ENCODE measurements around the gene ARAP3.

ARAP3 gene

DNA sequence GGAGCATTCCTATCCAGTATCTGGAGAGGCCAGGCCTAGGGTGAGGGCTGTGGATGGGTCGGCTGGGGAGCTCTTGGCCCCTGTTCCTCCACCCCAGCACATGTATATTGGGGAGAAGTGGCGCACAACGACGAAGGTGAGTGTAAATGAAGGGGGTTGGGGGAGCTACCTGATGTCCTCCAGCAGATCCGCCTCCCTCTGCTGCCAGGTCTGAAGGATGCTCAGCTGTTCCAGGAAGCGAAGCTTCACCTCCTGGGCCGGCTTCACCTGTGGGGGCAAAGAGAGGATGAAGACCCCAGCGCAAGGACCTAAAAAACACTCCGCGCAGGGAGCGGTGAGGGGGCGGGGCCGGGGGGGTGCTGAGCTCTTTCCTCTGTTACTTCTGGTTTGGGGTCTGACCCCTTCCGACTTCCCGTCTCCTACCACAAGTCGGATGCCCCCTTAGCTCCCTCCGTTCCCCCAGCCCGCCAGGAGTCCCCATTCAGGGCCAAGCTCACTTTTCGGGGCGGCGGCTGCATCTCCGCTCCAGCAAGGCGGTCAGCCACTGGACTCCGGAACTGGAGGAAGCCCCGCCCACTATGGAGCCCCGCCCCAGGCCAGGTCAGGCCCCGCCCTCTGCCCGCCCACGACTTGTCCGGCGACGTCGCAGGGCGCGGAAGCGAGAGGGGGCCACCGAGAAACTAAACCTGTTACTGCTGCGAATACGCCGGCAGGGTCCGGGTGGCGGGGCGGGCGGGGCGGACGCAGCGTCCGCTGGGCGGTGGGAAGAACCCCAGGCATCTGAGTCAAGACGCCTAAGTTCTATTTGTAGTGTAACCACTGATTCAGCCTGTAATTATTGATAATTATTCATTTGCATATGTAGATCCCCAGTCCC, 30.9 kb downstream of the ARAP3 start, which contains the start of gene FCHSD1:
Gene FCHSD1, minus strand, starts transcription at position 568 of the 877 bp plus-strand sequence. Its CDS starts 50 bp downstream, at position 518.
- Mint-ChIP-seq H3K9me3 (no peaks in the 10 kb centered on the region), H3K4me1 (ENCODE audit: low read depth) (peaks cover 19% of the 10 kb centered on the region), H3K27ac (peak within 1 kb of the TSS; percentile 95), H3K36me3 (ENCODE audit: low read depth) (peaks cover 13% of the 10 kb centered on the region), H3K4me3 (peak within 1 kb of the TSS; percentile 98), H3K27me3 (ENCODE audit: low read depth) (no peaks in the 10 kb centered on the region)
- DNase-seq (ENCODE audit: low spot score) = peak; percentile 80

DNA sequence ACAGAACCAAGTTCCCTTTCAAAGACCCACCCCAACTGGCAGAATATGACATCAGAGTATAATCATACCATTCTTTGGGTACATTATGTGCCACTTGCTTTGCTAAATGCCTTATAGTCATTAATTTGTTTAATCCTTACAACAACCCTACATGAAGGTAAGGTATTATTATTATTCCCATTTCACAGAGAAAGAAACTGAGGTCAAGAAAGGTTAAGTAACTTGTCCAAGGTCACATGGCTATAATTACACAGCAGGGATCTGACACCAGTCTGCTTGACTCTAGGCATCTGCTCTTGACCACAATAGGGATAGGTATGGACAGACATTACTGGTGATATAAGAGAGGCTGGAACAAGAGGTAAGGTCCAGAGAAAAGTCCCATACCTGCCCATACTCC, 32.1 kb downstream of the ARAP3 start:
- DNase-seq (ENCODE audit: low spot score) = no peak
- Mint-ChIP-seq H3K9me3 (no peaks in the 10 kb centered on the region), H3K36me3 (ENCODE audit: low read depth) (peaks cover 17% of the 10 kb centered on the region), H3K4me1 (ENCODE audit: low read depth) (peaks cover 20% of the 10 kb centered on the region), H3K4me3 (peak overlapping the region; percentile 98), H3K27ac (peak overlapping the region; percentile 50), H3K27me3 (ENCODE audit: low read depth) (no peaks in the 10 kb centered on the region)

- peak overlapping the region; percentile 34 for H3K27ac Mint-ChIP-seq
- H3K27me3 Mint-ChIP-seq (ENCODE audit: low read depth) = no peaks in the 10 kb centered on the region
- H3K4me3 Mint-ChIP-seq = no peak overlapping the region
- no peak for DNase-seq (ENCODE audit: low spot score)
- H3K4me1 Mint-ChIP-seq (ENCODE audit: low read depth) = peaks cover 20% of the 10 kb centered on the region
- no peaks in the 10 kb centered on the region for H3K9me3 Mint-ChIP-seq
- peaks cover 21% of the 10 kb centered on the region for H3K36me3 Mint-ChIP-seq (ENCODE audit: low read depth)
Observed at GRCh38 chr5:141649056-141649688, 32.9 kb downstream of the ARAP3 start.

DNA sequence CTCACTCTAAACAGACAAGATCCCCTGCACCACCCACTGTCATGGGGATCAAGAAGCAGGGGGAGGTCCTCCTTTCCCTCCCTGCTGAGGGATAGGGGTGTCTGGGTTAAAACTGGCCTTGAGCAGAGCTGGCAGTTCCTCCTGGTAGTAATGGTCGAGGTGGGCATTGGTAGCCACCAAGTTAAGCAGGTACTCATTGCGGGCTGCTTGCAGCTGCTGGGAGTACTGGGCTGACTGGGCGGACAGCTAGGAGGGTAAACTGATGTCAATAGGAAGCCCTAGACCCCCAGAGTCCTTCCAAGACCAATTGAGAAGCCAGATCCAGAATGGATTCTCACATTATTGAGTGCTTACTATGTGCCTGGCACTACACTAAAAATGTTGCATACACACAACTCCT, 34.2 kb downstream of the ARAP3 start:
- Mint-ChIP-seq H3K27ac (no peak overlapping the region), H3K9me3 (no peaks in the 10 kb centered on the region), H3K4me1 (ENCODE audit: low read depth) (peaks cover 20% of the 10 kb centered on the region), H3K27me3 (ENCODE audit: low read depth) (no peaks in the 10 kb centered on the region), H3K36me3 (ENCODE audit: low read depth) (peaks cover 25% of the 10 kb centered on the region), H3K4me3 (no peak overlapping the region)
- DNase-seq (ENCODE audit: low spot score) = no peak

- Mint-ChIP-seq H3K9me3 (no peaks in the 10 kb centered on the region), H3K4me1 (ENCODE audit: low read depth) (peaks cover 19% of the 10 kb centered on the region), H3K27ac (no peak overlapping the region), H3K27me3 (ENCODE audit: low read depth) (no peaks in the 10 kb centered on the region), H3K36me3 (ENCODE audit: low read depth) (peaks cover 25% of the 10 kb centered on the region), H3K4me3 (no peak overlapping the region)
- DNase-seq (ENCODE audit: low spot score) = no peak
Observed at GRCh38 chr5:141647242-141647641, 34.8 kb downstream of the ARAP3 start.

DNA sequence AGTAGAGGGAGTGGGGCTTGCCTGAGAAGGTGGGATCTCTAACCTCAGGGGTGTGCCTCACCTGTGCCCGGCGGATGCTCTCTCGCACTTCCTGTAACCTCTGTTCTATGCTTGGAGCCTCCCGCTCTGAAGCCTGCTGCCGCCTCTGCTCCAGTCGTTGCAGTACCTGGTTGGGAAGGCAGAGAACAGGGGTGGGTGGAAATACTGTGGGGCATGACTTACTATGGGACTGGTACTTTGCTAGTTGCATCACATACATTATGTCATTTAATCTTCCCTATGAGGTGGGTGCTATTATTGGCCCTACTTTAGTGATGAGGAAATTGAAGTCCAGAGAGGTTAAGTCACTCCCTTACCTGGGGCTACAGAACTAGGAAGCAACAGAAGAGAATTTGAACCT, 36.0 kb downstream of the ARAP3 start:
- no peak for DNase-seq (ENCODE audit: low spot score)
- no peak overlapping the region for H3K4me3 Mint-ChIP-seq
- H3K9me3 Mint-ChIP-seq = no peaks in the 10 kb centered on the region
- H3K27me3 Mint-ChIP-seq (ENCODE audit: low read depth) = no peaks in the 10 kb centered on the region
- peaks cover 22% of the 10 kb centered on the region for H3K4me1 Mint-ChIP-seq (ENCODE audit: low read depth)
- H3K36me3 Mint-ChIP-seq (ENCODE audit: low read depth) = peaks cover 35% of the 10 kb centered on the region
- H3K27ac Mint-ChIP-seq = no peak overlapping the region

- Mint-ChIP-seq H3K27me3 (ENCODE audit: low read depth) (no peaks in the 10 kb centered on the region), H3K4me1 (ENCODE audit: low read depth) (peaks cover 19% of the 10 kb centered on the region), H3K36me3 (ENCODE audit: low read depth) (peaks cover 37% of the 10 kb centered on the region), H3K4me3 (no peak overlapping the region), H3K9me3 (no peaks in the 10 kb centered on the region), H3K27ac (peak overlapping the region; percentile 29)
- peak; percentile 27 for DNase-seq (ENCODE audit: low spot score)
Observed at GRCh38 chr5:141641634-141642267, 40.3 kb downstream of the ARAP3 start.

- Mint-ChIP-seq H3K9me3 (no peaks in the 10 kb centered on the region), H3K4me3 (no peak overlapping the region), H3K36me3 (ENCODE audit: low read depth) (peaks cover 31% of the 10 kb centered on the region), H3K27ac (peak overlapping the region; percentile 45), H3K27me3 (ENCODE audit: low read depth) (no peaks in the 10 kb centered on the region), H3K4me1 (ENCODE audit: low read depth) (peaks cover 24% of the 10 kb centered on the region)
- no peak for DNase-seq (ENCODE audit: low spot score)
Observed at GRCh38 chr5:141640698-141641097, 41.3 kb downstream of the ARAP3 start.

GRCh38 chr5:141640051-141640415, 42.0 kb downstream of the ARAP3 start:
- peaks cover 32% of the 10 kb centered on the region for H3K36me3 Mint-ChIP-seq (ENCODE audit: low read depth)

DNA sequence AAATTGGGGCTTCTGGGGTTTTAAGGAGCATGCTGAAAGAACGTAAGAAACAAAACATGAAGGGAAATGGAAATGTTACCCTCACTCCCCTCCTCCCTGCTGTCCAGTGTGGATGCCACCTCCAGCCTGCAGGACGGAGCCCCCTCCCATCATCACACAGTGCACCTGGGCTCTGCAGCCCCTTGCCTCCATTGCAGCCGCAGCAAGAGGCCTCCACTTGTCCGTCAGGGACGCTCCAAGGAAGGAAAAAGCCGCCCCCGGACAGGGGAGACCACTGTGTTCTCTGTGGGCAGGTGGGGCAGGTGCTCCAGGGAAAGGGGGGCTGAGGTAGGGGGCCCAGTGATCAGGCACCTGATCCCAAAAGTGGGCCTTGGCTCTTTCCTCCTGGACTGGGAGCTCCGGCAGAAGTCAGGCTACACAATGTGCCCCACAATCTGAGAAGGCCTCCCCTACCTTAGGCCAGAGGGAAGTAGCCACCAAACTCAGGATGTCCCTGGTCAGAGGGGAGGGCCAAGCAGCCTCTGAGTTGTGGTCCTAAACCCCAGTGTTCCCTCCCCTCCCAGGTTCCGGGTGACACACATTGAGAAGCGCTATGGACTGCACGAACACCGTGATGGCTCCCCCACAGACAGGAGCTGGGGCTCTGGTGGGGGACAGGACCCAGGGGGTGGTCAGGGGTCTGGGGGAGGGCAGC, 42.5 kb downstream of the ARAP3 start:
- Mint-ChIP-seq H3K9me3 (no peaks in the 10 kb centered on the region), H3K27me3 (ENCODE audit: low read depth) (no peaks in the 10 kb centered on the region), H3K36me3 (ENCODE audit: low read depth) (peaks cover 30% of the 10 kb centered on the region), H3K4me1 (ENCODE audit: low read depth) (peaks cover 35% of the 10 kb centered on the region), H3K4me3 (no peak overlapping the region), H3K27ac (no peak overlapping the region)
- DNase-seq (ENCODE audit: low spot score) = no peak

More at GRCh38 chr5:141640051-141640415, 42.0 kb downstream of the ARAP3 start:
- no peaks in the 10 kb centered on the region for H3K9me3 Mint-ChIP-seq
- no peak overlapping the region for H3K4me3 Mint-ChIP-seq
- no peak overlapping the region for H3K27ac Mint-ChIP-seq
- DNase-seq (ENCODE audit: low spot score) = no peak
- H3K27me3 Mint-ChIP-seq (ENCODE audit: low read depth) = no peaks in the 10 kb centered on the region
- peaks cover 30% of the 10 kb centered on the region for H3K4me1 Mint-ChIP-seq (ENCODE audit: low read depth)

GRCh38 chr5:141638771-141639170, 43.3 kb downstream of the ARAP3 start:
- Mint-ChIP-seq H3K27ac (peak overlapping the region; percentile 86), H3K9me3 (no peaks in the 10 kb centered on the region), H3K4me3 (peak overlapping the region; percentile 88), H3K36me3 (ENCODE audit: low read depth) (peaks cover 31% of the 10 kb centered on the region), H3K27me3 (ENCODE audit: low read depth) (no peaks in the 10 kb centered on the region), H3K4me1 (ENCODE audit: low read depth) (peaks cover 41% of the 10 kb centered on the region)
- DNase-seq (ENCODE audit: low spot score) = no peak

- Mint-ChIP-seq H3K9me3 (no peaks in the 10 kb centered on the region), H3K4me3 (peak overlapping the region; percentile 88), H3K27ac (peak overlapping the region; percentile 89), H3K27me3 (ENCODE audit: low read depth) (no peaks in the 10 kb centered on the region), H3K4me1 (ENCODE audit: low read depth) (peaks cover 42% of the 10 kb centered on the region), H3K36me3 (ENCODE audit: low read depth) (peaks cover 31% of the 10 kb centered on the region)
- DNase-seq (ENCODE audit: low spot score) = peak; percentile 31
Observed at GRCh38 chr5:141637767-141638419, 44.1 kb downstream of the ARAP3 start.

GRCh38 chr5:141637123-141637766, 44.8 kb downstream of the ARAP3 start:
- Mint-ChIP-seq H3K9me3 (no peaks in the 10 kb centered on the region), H3K36me3 (ENCODE audit: low read depth) (peaks cover 35% of the 10 kb centered on the region), H3K4me1 (ENCODE audit: low read depth) (peaks cover 45% of the 10 kb centered on the region)

More at GRCh38 chr5:141637123-141637766, 44.8 kb downstream of the ARAP3 start:
- H3K27ac Mint-ChIP-seq = peak overlapping the region; percentile 89
- DNase-seq (ENCODE audit: low spot score) = peak; percentile 40
- no peaks in the 10 kb centered on the region for H3K27me3 Mint-ChIP-seq (ENCODE audit: low read depth)
- H3K4me3 Mint-ChIP-seq = peak overlapping the region; percentile 88

All from T-helper 2 cell treated with Interferon-gamma antibody and Interleukin-4, amounts not matched to agents 5 μg/mL and 100 μg/mL, for 36 hours (primary cell).